NOMO-1 treated with DMSO at 0.1 percent for 48 hours (cell line): ENCODE results near the gene ANO9.

Experiments
- DNase-seq: peaks from one replicate; lab custom pipeline; 2025; ENCODE audit not compliant: unreplicated experiment; lab: John Stamatoyannopoulos, UW

ANO9 gene

GRCh38 chr11:371716-372590, 69.9 kb downstream of the ANO9 start:
- no peak for DNase-seq

GRCh38 chr11:371051-371450, 70.8 kb downstream of the ANO9 start:
- no peak for DNase-seq

- DNase-seq, result no peak
Observed at GRCh38 chr11:370070-370941, 71.5 kb downstream of the ANO9 start.

- DNase-seq, result no peak
Observed at GRCh38 chr11:369336-370018, 72.3 kb downstream of the ANO9 start, which contains the start of gene B4GALNT4. TSS of gene B4GALNT4 (plus strand) at chr11:369499. CDS start at chr11:369804, 305 bp downstream.

GRCh38 chr11:368414-369335, 73.1 kb downstream of the ANO9 start:
- DNase-seq, result no peak

- DNase-seq, result no peak
Observed at GRCh38 chr11:367956-368413, 73.8 kb downstream of the ANO9 start.
